HG03108 (cell line): ENCODE data around the gene CCDC175.

Source experiments
- ATAC-seq: cut with Tn5 transposase; IDR thresholded peaks from one replicate; pipeline ENCODE4 v1.9.1; 2021; ENCODE audit warnings: moderate library complexity; ENCODE audit not compliant: unreplicated experiment

CCDC175 gene

DNA sequence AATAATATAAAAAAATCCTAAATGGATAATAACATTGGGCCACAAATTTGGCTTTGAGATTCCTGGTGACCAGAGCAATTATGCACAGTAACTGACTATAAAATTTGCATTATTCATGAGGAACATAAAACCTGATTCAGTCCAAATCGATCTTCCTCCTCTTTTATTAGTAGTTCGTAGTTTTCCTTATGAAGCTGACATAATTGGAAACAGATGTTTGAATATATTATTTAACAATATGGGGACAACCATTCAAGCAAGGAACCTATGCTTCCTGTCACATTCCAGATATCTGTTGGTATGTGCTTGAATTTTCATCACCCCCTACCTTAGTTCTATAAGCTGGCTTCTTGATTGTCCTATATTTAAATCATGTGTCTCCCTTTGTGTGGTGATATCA, 34.9 kb downstream of the CCDC175 start:
- no peak for ATAC-seq

DNA sequence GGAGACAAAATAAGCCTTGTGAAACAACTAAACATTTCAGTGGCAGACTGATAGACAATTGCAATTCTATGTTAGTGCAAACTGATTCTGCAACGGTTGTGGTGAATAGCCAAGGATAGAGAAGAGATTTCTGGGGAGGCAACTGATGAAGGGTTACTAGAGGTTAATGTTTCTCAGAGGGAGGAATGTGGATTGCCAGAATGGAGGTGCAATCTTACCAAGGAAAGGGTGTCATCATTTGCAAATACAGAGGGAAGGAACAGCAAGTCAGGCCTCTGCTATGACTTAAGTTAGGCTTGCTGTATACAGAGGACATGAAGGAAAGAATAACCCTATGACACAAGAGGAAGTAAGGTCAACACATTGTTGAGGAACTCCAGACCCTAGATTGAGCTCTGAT, 35.8 kb downstream of the CCDC175 start:
- ATAC-seq, result no peak

DNA sequence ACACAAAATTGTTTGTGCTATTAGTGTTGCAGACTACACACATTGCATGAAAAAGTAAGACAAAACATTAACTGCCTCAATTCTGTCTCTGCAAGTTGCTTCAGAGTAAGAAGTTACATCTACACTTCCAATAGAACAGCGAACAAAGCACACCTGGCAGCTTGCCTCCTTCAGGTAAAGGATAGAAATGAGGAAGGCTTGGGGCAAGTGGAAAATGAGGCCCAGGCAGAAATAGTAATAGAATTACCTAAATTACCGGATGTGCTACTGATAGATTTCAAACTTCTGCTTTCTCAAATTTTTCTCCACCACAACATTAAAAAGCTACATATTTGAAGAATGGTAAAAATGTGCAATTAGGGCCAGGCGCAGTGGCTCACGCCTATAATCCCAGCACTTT, 37.7 kb downstream of the CCDC175 start:
- no peak for ATAC-seq

DNA sequence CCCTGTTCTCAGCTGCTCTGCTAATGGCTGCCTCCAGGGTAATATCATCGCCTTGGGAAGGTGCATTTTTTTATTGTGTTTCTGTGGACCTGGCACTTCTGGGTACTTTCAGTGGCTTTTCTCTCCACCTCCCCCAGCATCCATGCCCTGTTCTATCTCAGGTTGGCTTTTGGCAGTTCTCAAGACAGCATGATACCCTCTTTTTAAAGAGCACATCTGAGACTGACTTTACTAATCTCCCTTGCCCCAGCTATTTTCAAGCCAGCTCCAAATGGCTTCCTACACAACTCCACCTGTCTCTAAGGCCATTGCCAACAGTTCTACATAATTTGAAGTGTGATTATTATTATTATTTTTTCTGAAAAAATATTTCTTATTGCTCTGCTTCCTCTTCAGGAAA, 39.1 kb downstream of the CCDC175 start:
- ATAC-seq, result no peak

DNA sequence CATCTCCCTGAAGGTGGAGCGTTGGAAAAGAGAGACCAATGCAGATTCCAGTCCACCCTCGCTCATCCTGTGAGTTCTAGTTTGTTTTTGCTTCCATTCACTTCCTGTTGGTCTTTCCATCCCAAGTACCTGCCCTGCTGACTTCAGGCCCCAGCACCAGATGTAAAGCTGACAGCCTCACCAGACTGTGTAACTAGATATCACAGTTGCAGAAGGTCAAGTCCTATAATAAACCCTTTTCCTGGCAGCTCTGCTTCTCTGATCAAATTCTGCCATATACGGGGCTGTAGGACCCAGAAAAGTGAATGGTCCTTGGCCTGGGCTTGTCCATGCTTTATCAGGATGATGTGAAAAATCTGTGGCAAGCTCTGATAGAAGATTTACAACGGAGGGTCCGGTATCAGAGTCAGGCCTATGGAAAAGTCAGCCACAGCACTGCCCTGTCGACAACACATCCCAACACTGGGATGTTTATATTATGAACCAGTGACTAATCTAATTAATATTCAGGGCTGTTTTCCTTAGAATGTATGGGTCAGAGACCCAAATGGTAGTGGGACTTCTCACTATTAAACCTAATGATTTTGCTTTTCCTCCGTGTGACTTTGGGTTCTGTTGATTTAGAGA, 42.1 kb downstream of the CCDC175 start:
- no peak for ATAC-seq

DNA sequence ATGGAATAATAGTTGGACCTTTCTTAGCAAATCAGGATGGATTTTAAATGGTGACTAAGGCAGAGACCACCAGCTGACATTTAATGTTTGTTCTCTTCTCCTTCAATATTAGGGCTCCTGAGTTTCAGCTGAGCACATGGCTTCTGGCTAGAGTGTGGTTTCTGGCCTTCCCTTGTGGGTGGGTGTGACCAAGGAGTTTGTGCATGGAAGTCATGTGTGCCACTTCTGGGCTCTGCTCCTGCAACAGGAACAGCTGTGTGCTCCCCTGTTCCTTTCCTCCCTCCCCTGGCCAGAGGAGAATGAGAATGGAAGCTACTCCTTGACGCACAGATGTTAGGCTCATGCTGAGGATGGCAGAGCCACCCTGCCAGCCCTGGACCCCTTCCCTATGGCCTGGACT, 44.2 kb downstream of the CCDC175 start:
- ATAC-seq, result no peak

DNA sequence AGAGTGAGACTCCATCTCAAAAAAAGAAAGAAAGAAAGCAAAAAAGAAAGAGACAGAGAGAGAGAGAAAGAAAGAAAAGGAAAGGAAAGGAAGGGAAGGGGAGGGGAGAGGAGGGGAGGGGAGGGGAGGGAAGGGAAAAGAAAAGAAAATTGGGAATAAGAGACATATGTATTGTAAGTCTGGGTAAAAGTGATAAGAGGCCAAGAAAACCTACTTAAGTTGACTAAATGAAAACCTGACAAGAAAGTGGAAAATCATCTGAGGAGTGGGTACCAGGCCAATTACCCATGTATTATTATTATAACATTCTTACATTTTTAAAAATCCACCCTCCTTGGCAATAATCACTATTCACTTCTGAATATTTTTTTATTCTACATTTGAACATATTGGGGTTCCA, 46.3 kb downstream of the CCDC175 start:
- no peak for ATAC-seq

DNA sequence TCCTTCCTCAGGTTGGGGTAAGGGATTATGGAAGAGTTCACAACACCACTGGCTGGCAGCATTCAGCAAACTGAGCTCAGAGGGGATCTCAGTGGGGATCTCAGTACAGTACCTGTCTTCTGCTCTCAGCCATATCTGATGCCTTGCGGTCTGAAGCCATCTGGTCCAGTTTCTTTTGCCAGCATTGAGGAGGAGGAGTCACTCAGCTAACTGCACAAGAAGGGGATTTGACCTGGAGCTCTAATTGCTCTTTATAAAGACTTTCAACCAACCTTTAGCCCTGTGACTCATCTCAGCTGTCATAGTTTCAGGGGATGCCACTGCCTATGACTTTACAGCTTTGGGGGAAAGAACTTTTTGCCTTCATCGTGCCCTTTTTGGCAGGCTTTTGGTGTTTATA, 47.4 kb downstream of the CCDC175 start:
- ATAC-seq, result no peak

DNA sequence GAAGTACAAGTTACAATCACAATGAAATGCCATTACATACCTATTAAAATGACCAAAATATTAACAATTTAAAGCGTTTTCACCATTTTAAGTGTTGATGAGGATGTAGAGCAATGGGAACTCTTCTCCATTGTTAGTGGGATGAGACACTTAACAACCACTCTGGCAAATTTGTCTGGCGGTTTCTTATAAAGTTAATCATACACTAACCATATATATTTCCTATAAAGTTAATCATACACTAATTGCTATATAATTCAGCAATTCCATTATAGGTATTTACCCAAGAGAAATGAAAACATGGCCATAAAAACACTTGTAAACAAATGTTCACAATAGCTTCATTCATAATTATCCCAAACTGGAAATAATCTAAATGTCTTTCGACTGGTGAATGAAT, 56.4 kb downstream of the CCDC175 start:
- ATAC-seq, result no peak

DNA sequence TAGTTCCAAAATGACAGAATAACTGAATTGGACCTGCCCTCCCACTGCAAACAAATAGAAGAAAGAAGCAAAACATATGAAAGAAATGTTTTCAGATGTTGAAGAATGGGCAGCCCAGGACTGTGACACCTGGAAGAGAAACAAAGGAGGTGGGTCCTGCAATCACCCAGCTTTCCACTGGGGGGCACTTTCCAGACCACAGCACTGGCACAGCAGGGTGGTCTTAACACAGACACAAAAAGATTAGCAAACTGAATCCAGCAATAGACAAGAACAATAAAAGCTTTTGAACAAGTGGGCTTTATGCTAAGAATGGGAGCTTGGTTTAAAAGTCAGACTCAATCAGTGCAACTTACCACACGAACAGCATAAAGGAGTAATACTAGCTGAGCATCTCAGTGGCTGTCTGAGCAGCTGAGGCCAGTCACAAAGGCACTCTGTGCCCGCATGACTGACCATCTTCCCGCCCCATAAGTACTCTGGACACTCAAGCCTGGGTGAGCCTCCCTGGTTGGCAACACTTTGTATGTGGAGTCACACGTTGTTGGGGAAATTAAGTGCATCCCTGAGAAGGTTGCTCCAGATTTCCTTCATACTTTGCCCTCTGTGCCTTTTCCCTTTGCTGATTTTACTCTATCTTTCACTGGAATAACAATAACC, 64.6 kb downstream of the CCDC175 start:
- ATAC-seq, result no peak

DNA sequence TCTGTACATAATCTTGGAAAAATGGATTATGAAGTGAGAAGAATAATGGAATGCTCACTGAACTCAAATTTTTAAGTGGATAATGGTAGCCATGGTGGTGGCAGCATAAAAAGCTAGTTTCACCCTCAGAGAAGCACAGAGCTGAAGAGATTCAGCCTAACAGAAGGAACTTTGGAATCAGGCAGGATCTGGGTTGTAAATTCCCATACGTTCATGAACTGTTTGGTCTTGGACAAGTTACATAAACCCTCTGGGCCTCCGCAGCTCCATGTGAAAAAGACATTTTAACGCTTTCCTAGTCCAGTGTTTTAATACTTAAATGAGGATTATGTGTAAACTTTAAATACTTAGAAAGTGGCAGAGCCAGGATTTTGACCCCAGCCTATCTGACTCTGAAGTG, 65.6 kb downstream of the CCDC175 start:
- ATAC-seq, result no peak

DNA sequence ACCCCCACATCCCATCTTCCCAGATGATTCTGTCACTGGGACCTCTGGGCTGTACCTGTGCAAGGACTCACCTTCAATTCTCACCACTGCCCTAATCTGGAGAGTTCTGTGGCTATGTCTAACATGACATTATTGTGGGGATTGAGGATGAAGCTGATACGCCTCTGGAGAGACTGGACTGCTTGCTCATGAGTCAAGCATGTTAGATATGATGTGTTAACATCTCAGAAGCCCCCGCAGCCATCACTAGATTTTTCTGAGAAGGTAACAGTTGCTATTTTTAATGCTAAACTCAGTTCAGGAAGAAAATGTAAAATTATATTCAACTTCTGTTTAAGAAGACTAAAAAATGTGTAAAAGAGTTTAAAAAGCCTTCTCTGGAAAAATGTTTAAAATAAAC, 66.6 kb downstream of the CCDC175 start:
- ATAC-seq, result no peak

DNA sequence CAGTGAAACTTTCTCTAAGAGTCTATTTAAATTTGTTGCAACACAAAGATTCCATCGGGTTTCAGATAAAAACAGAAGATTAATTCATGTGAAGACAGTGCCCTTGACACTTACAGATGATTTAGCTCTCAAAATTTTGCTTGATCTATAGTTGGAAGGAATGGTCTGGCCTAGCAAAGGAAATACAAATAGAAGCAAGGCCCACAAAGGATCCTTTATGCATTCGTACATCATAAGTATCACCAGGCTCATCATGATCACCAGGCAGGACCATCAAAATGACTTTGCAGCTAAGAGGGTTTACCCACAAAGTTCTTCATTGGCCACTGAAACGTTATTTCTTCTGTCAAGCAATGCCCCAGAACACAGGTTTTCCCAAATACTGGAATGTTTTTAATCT, 67.5 kb downstream of the CCDC175 start:
- ATAC-seq, result no peak

DNA sequence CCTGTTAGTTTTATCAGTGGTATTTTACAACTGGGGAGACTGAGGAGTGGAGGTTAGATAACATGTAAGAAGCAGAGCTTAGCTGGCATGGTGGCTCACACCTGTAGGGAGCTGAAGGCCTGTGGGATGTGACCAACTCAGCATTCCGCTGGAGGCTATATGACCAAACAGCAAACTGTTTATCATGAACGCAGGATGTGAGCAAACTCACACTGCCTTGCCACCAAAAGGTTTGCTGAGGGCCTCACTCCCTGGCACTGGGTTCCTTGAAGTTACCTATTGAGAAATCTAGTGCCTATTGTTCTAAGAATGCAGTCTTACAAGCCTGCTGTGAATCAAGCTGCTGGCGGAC, 68.9 kb downstream of the CCDC175 start:
- no peak for ATAC-seq

DNA sequence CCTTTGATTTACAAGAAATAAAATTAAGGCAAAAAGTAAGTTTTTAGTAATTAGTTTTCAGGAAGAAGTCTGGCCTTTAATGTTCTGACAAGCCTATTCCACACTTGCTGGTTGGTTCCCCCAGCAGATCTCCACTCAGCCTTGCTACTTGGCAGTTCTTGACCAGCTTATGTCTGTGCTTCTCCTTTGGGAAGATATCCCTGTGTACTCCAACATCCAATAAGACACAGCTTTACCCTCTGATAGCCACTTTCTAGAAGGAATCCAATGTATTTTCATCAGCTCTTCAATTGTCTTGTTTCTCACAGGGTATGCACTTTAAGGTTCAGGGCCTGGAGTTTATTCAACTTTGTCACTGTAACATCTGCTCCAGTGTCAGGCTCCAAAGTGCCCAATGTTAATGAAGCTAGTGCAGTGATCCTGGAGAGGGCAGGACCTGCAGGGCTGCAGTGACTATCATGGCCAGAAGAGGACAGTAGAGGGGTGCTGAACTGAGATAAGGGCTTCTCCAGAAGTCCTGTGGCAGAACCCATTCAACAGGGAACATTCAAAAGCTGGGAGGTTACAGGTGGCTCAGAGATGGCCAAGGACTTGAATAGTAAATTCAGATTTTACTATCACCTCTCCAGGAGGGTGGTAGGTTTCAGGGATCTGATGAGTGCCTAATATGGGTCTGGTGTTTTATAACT, 69.4 kb downstream of the CCDC175 start:
- peak; percentile 76 for ATAC-seq

DNA sequence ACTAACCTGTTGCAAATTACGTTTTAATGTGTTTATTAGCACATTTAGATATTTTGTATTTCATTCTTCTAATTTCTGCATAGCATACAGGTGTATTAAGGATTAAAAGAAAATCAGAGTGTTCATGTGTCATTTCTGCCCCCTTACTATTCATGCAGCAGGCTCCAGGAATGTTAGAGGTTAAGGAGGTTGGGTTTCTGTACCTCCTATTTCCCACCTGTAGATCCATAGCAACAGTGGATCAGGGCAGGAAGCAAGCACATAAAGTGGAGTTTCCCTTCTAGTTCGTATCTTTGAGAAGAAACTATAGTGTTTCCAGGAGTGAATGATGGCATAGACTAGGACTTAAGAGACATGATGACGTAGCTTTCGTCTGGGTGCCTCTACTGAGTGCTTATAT, 73.4 kb downstream of the CCDC175 start:
- ATAC-seq, result no peak

DNA sequence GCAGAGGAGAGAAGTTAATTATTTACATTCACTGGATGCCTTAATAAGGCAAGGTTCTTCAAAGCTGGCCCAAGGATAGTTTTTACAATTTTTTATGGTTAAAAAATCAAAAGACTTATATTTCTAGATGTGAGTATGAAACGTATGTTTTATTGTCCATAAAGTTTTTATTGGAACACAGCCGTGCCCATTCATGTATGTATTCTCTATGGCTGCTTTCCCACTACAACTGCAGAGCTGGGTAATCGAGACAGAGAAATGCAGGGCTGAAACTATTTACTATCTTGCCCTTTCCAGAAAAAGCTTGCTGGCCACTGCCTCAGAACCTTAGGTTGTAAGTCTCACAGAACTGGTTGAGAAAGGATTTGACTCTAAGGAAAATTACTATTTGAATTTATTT, 75.9 kb downstream of the CCDC175 start:
- no peak for ATAC-seq

DNA sequence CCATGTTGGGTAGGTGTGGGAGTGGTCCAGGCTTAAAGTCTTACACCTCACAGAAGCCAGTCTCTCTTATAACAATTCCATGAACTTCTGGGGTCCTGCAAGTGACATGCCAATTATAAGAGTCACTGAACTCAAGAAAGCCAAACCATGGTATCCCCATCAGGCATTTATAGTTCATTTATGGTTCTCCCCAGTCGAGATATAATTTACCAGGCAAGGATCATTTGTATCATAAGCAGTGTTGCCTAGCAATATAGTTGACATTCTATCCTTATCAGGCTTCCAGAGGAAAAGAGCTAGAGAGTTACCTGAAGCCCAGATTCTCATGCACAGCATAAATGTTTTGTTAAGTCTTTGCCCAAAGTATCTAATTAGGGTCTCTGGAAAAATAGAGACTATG, 84.2 kb downstream of the CCDC175 start:
- no peak for ATAC-seq

DNA sequence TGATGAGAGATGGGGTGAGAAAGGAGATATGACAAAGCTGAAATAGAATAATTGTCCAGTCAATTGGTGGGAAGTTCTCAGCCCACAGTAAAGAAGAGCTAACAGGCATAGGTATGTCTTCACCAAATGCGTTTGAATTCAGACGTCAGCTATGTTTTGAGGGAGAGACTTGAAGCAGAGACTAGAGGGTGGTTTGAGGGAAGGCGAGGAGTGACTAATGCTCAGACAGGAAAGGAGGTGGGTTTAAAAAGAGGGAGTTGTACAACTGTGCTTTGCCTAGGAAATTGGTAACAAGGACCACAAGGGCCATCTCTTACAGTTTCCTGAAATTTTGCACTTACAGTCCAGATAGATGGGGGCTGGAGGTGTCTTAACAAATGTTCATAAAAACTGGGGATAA, 85.9 kb downstream of the CCDC175 start:
- ATAC-seq, result no peak

DNA sequence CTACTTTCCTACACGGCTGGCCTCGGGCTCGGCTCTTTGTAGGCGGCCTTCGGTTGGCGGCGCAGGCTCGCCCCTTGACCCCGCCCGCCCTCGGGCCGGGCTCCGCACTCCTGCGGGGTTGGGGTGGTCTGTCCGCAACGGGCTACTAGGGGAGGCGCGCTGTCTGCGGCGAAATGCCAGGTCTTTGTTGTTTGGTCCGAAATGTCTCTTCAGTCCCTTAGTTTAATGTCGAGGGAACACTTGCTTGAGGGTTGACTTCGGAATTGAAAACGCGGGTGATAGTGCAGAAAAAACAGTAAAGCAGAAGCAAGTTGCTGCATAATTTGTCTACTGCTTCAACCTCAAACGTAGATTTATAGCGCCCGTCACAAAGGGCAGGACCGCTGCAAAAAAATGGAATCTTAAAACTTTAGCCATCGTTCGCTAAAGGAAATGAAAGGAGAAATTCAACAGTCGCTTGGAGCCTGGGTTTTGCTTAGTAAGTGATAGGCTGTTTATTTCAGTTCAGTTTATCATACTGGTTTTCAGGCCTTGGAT, 91.9 kb downstream of the CCDC175 start:
- peak; percentile 41 for ATAC-seq

DNA sequence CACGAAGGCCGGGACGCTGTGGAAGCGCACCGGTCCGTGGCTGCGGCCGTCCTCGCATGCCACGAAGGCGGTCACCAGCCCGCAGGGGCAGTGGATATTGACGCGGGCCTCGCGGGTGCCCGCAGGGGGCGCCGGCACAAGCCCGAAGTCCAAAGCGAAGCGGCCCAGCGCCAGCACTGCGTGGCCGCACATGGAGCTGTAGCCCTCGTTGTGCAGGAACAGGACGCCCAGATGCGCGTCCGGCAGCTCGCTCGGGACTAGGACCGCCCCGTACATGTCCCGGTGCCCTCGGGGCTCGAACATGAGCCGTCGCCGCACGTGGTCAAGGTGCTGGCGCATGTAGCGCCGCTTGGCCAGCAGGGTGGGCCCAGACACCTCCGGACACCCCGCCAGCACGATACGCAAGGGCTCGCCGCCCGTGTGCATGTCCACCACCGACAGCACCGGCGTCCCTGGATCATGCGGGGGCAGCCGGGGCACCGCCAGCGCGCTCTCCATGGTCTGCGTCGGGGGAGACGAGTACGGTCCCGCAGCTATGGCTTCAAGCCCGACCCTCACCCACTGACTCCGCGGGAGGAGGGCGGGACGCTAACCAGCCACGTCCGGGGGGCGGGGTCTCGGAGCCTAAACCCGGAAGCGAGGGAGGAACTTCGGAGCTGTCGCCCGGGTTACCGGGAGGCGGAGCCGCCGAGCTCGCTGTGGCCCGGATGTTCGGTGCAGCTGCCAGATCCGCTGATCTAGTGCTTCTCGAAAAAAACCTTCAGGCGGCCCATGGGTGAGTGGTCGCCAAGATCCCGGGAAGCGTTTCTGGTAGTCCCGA, 92.6 kb downstream of the CCDC175 start, which contains the start of the genes JKAMP and L3HYPDH:
Gene JKAMP (plus strand): TSS at position 699 of the 820 bp plus-strand sequence. CDS start 73 bp downstream, at position 772.
Gene L3HYPDH (minus strand): TSS at position 590 of the 820 bp plus-strand sequence. CDS start 92 bp downstream, at position 498.
- ATAC-seq, result peak; percentile 79
